ENCODE measurements around the gene TTC21A. TPM values are rescaled to one million over a fixed set of nuclear protein-coding genes. Genes with fewer than 3 reads are reported as not detected.
A peak's percentile ranks its signal among the peaks of the same experiment; 100 is the strongest.

TTC21A gene
- total RNA-seq, 4 donors from 2014 or later: 1.7 to 8.6 (median 3.9) TPM

- WGBS: 100% methylated on average over 1 of the region's 1 CpG
- no peak overlapping the region for H3K4me3 ChIP-seq
- H3K36me3 ChIP-seq: peaks cover 0 to 46% (median 17%) of the 10 kb centered on the region in 4 donors
- H3K9me3 ChIP-seq: no peaks in the 10 kb centered on the region
- H3K27ac ChIP-seq (replicated peaks in 1 of 4): no peak overlapping the region
- peaks cover 0 to 24% (median 3%) of the 10 kb centered on the region in 4 donors for H3K4me1 ChIP-seq
- H3K27me3 ChIP-seq: no peaks in the 10 kb centered on the region
- TF ChIP-seq POLR2A (IDR thresholded peaks at IDR 0.05; ENCODE audit: low read depth) (no peak), POLR2AphosphoS5 (IDR thresholded peaks at IDR 0.05) (no peak), EP300 (IDR thresholded peaks at IDR 0.05) (no peak), CTCF (IDR thresholded peaks at IDR 0.05) (no peak)
- intact Hi-C loops (cut with DNase I): no loop called here
- no peak for DNase-seq (ENCODE audit: extremely low spot score)
Measured at GRCh38 chr3:39133093-39133490, 25.6 kb downstream of the TTC21A start.

- Histone ChIP-seq H3K4me1 (peaks cover 2 to 30% (median 6%) of the 10 kb centered on the region in 4 donors), H3K27ac (replicated peaks in 1 of 4) (no peak overlapping the region), H3K36me3 (peaks cover 0 to 39% (median 20%) of the 10 kb centered on the region in 4 donors), H3K4me3 (no peak overlapping the region), H3K27me3 (no peaks in the 10 kb centered on the region), H3K9me3 (no peaks in the 10 kb centered on the region)
- 84% methylated on average over 5 of the region's 6 CpGs for WGBS
- intact Hi-C loops (cut with DNase I): no loop called here
- DNase-seq (ENCODE audit: extremely low spot score): no peak
- TF ChIP-seq EP300 (IDR thresholded peaks at IDR 0.05) (no peak), CTCF (IDR thresholded peaks at IDR 0.05) (no peak), POLR2A (IDR thresholded peaks at IDR 0.05; ENCODE audit: low read depth) (no peak), POLR2AphosphoS5 (IDR thresholded peaks at IDR 0.05) (no peak)
Measured at GRCh38 chr3:39133822-39134221, 26.3 kb downstream of the TTC21A start.

GRCh38 chr3:39134305-39134704, 26.8 kb downstream of the TTC21A start:
- 86% methylated on average over 6 of the region's 7 CpGs for WGBS

GRCh38 chr3:39135170-39135805, 27.8 kb downstream of the TTC21A start:
- H3K27ac ChIP-seq (replicated peaks in 1 of 4): peak overlapping the region in 2 of 4 donors; percentile 10 to 11
- H3K36me3 ChIP-seq: peaks cover 0 to 32% (median 26%) of the 10 kb centered on the region in 4 donors
- intact Hi-C loops (cut with DNase I): no loop called here
- H3K27me3 ChIP-seq: no peaks in the 10 kb centered on the region
- H3K4me3 ChIP-seq: no peak overlapping the region
- TF ChIP-seq EP300 (IDR thresholded peaks at IDR 0.05): peak; percentile 36
- peak; percentile 53 to 79 for TF ChIP-seq POLR2AphosphoS5 (IDR thresholded peaks at IDR 0.05)
- no peak for TF ChIP-seq POLR2A (IDR thresholded peaks at IDR 0.05; ENCODE audit: low read depth)
- TF ChIP-seq CTCF (IDR thresholded peaks at IDR 0.05): no peak
- H3K4me1 ChIP-seq: peaks cover 16 to 44% (median 19%) of the 10 kb centered on the region in 4 donors
- no peaks in the 10 kb centered on the region for H3K9me3 ChIP-seq
- no peak for DNase-seq (ENCODE audit: extremely low spot score)
- WGBS: 77% methylated on average over 7 of the region's 8 CpGs

More at GRCh38 chr3:39134305-39134704, 26.8 kb downstream of the TTC21A start:
- intact Hi-C loops (cut with DNase I): no loop called here
- Histone ChIP-seq H3K36me3 (peaks cover 0 to 34% (median 22%) of the 10 kb centered on the region in 4 donors), H3K27ac (replicated peaks in 1 of 4) (no peak overlapping the region), H3K9me3 (no peaks in the 10 kb centered on the region), H3K4me3 (no peak overlapping the region), H3K4me1 (peaks cover 7 to 35% (median 11%) of the 10 kb centered on the region in 4 donors), H3K27me3 (no peaks in the 10 kb centered on the region)
- no peak for TF ChIP-seq POLR2A (IDR thresholded peaks at IDR 0.05; ENCODE audit: low read depth)
- TF ChIP-seq EP300 (IDR thresholded peaks at IDR 0.05): no peak
- no peak for TF ChIP-seq CTCF (IDR thresholded peaks at IDR 0.05)
- no peak for TF ChIP-seq POLR2AphosphoS5 (IDR thresholded peaks at IDR 0.05)
- DNase-seq (ENCODE audit: extremely low spot score): no peak
